ENCODE measurements around the gene OR5B17.

- TF ChIP-seq EZH2 (IDR thresholded peaks at IDR 0.05) (no peak), POLR2AphosphoS5 (IDR thresholded peaks at IDR 0.05; ENCODE audit: borderline replicate concordance, low read depth, low read length) (no peak), FOXP2 (optimal IDR thresholded peaks at IDR 0.05; ENCODE audit: control extremely low read depth, extremely low read length, insufficient read depth) (no peak)
Measured at GRCh38 chr11:58391879-58392278, 33.0 kb upstream of the OR5B17 start.
